Left ventricle myocardium inferior (tissue), 1 donor: Measurements from ENCODE around the gene PIGH. TPM values are rescaled to one million over a fixed set of nuclear protein-coding genes. Genes with fewer than 3 reads are reported as not detected.
"Not testable (repeated sequence)": the region's sequence is repeated elsewhere in the genome, so short reads cannot be mapped to it uniquely, and the experiment has no call there.

Source experiments
- DNase-seq: peaks from one replicate; pipeline ENCODE4 v3.0.0-alpha.2; 2020
- H3K27ac ChIP-seq: fragments of 200-600 bp; replicated peaks from 2 replicates; pipeline ENCODE4 v1.8.0; 2021
- H3K27me3 ChIP-seq: fragments of 200-600 bp; 2 replicates; pipeline ENCODE4 v1.8.0; 2021; ENCODE audit warnings: low read depth
- H3K36me3 ChIP-seq: fragments of 200-600 bp; 2 replicates; pipeline ENCODE4 v1.8.0; 2021
- H3K4me1 ChIP-seq: fragments of 200-600 bp; 2 replicates; pipeline ENCODE4 v1.8.0; 2021
- H3K4me3 ChIP-seq: fragments of 200-600 bp; 2 replicates; pipeline ENCODE4 v1.8.0; 2021; ENCODE audit warnings: mild to moderate bottlenecking, moderate library complexity
- H3K9me3 ChIP-seq: fragments of 200-600 bp; replicated peaks from 2 replicates; pipeline ENCODE4 v1.8.0; 2021
- intact Hi-C: fragments of 100-400 bp; cut with micrococcal nuclease; formaldehyde crosslinking; loops from one replicate; pipeline ENCODE4 v1.11.0; 2022
- total RNA-seq: library from RNA; stranded (reverse); fragmentation: NEBNext Ultra II Directional; extraction: Animal tissue kit (Norgen Biotek cat#: 25700); gene quantifications from one replicate; pipeline ENCODE4 v1.2.1, GENCODE V29; 2021
- TF ChIP-seq, protein P1 (sequence below): fragments of 200-600 bp; IDR thresholded peaks from 2 replicates; pipeline ENCODE4 v1.8.0; 2021; ENCODE audit warnings: antibody characterized with exemption, mild to moderate bottlenecking, borderline replicate concordance
- donor health status: DM: no; HTN: yes; CAD: no; lungs with severe emphysema.

Gene PIGH
- total RNA-seq, 1 donor from 2014 or later = 12.8 TPM

DNA sequence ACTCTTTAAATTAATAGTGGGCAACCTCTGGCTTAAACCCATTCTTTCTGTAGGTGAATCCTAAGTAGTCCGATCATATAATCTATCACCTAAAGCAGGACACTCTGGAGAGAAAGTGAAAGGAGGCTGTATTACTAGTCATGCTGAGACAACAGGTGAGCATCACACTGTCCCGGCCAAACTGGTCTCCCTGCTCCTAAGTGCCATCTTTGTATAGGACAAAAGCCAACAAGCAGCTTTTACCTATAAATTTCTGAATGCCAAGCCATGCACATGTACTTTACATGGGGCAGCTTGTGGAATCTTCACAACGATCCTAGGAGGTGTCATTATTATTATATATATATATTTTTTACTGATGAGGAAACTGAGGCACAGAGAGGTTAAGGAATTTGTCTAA lies 48.9 kb downstream of the PIGH start:
- no peak overlapping the region for H3K4me3 ChIP-seq
- TF ChIP-seq, protein P1, sequence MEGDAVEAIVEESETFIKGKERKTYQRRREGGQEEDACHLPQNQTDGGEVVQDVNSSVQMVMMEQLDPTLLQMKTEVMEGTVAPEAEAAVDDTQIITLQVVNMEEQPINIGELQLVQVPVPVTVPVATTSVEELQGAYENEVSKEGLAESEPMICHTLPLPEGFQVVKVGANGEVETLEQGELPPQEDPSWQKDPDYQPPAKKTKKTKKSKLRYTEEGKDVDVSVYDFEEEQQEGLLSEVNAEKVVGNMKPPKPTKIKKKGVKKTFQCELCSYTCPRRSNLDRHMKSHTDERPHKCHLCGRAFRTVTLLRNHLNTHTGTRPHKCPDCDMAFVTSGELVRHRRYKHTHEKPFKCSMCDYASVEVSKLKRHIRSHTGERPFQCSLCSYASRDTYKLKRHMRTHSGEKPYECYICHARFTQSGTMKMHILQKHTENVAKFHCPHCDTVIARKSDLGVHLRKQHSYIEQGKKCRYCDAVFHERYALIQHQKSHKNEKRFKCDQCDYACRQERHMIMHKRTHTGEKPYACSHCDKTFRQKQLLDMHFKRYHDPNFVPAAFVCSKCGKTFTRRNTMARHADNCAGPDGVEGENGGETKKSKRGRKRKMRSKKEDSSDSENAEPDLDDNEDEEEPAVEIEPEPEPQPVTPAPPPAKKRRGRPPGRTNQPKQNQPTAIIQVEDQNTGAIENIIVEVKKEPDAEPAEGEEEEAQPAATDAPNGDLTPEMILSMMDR = no peak
- H3K27me3 ChIP-seq = no peaks in the 10 kb centered on the region
- intact Hi-C loops = no loop called here
- no peaks in the 10 kb centered on the region for H3K9me3 ChIP-seq
- no peak for DNase-seq
- no peaks in the 10 kb centered on the region for H3K4me1 ChIP-seq
- no peaks in the 10 kb centered on the region for H3K36me3 ChIP-seq
- no peak overlapping the region for H3K27ac ChIP-seq

- no peak overlapping the region for H3K4me3 ChIP-seq
- H3K27me3 ChIP-seq = no peaks in the 10 kb centered on the region
- H3K9me3 ChIP-seq = no peaks in the 10 kb centered on the region
- no peaks in the 10 kb centered on the region for H3K36me3 ChIP-seq
- TF ChIP-seq, protein P1 = no peak
- H3K4me1 ChIP-seq = no peaks in the 10 kb centered on the region
- no peak for DNase-seq
- intact Hi-C loops = no loop called here
- no peak overlapping the region for H3K27ac ChIP-seq
These were observed 50.3 kb downstream of the PIGH start for GRCh38 chr14:67549734-67550133.

- Histone ChIP-seq H3K4me3 (no peak overlapping the region), H3K9me3 (no peaks in the 10 kb centered on the region), H3K4me1 (no peaks in the 10 kb centered on the region), H3K27ac (no peak overlapping the region), H3K27me3 (no peaks in the 10 kb centered on the region), H3K36me3 (peaks cover 11% of the 10 kb centered on the region)
- no peak for DNase-seq
- TF ChIP-seq, protein P1 = no peak
- intact Hi-C loops = no loop called here
These were observed 52.8 kb downstream of the PIGH start for GRCh38 chr14:67547224-67547780.

- Histone ChIP-seq H3K4me1 (no peaks in the 10 kb centered on the region), H3K9me3 (no peaks in the 10 kb centered on the region), H3K4me3 (no peak overlapping the region), H3K27ac (no peak overlapping the region), H3K27me3 (peaks cover 6% of the 10 kb centered on the region), H3K36me3 (peaks cover 16% of the 10 kb centered on the region)
- TF ChIP-seq, protein P1 = no peak
- no peak for DNase-seq
- intact Hi-C loops = no loop called here
These were observed 55.5 kb downstream of the PIGH start for GRCh38 chr14:67544590-67544989.

- H3K27me3 ChIP-seq, intact Hi-C loops: not testable (repeated sequence)
These were observed 57.4 kb downstream of the PIGH start for GRCh38 chr14:67542620-67543019.

DNA sequence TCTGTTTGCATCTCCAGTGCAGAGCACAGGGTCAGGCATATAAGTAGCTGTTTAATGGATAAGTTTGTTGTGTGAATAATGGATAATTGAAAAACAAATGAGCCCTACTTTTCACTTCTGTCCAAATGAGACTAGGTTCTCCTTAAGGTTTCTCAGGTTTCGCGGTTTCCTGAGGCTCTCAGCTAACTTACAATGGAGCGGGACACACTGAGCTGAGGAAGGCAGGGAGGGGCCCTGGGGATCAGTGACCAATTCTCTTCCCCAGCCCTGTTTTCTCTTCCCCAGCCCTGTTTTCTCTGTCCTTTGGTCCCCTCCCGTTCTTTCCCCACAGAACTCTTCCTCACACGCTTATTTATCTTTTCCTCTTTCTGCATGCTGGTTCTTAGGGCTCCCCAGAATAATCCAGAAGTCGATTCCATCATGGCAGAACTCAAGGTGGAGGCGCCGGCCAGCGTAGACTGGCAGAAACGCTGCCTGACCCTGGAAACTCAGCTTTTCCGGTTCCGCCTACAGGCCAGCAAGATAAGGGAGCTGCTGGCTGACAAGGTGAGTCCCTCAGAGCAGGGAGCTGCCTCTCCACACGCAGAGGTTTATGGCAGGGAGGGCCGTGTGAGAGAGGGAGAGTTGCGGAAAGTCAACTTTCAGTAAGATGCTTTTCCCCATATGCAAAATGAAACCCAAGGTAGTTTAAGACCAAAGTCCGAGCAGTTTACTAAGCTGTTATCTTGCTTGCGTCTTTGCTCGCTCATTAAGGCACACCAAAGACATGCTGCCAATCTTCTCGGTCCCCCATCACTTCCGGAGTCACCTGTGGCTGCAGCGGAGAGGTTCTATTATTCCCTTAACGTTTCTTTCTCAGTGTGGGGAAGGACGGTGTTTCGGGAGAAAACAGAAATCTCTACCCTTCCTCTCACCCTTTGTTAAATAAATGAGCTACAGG lies 58.4 kb downstream of the PIGH start:
- Histone ChIP-seq H3K27me3 (peaks cover 6% of the 10 kb centered on the region), H3K4me3 (no peak overlapping the region), H3K4me1 (no peaks in the 10 kb centered on the region), H3K36me3 (peaks cover 16% of the 10 kb centered on the region), H3K27ac (no peak overlapping the region), H3K9me3 (no peaks in the 10 kb centered on the region)
- TF ChIP-seq, protein P1 = no peak
- no peak for DNase-seq
- intact Hi-C loops = loop anchor here (2.0 kb wide), 1 partner anchor 25 kb away; no protein-coding TSS in a partner anchor

More at GRCh38 chr14:67542620-67543019, 57.4 kb downstream of the PIGH start:
- not testable (repeated sequence) for H3K4me1 ChIP-seq, H3K27ac ChIP-seq, H3K9me3 ChIP-seq, H3K4me3 ChIP-seq, DNase-seq
- peaks cover 16% of the 10 kb centered on the region for H3K36me3 ChIP-seq
